HL-60 (cell line): ENCODE results near the gene PANX3.
"Not testable (repeated sequence)": the region's sequence is repeated elsewhere in the genome, so short reads cannot be mapped to it uniquely, and the experiment has no call there.

Source experiments
- DNase-seq, 2 experiments: peaks; one replicate each; pipeline ENCODE4 v3.0.0-alpha.2; 2010 to 2020; ENCODE audit warnings: low read depth in 1 of 2, low spot score in 1 of 2
- H3K27ac ChIP-seq: fragments of 250-450 bp; sonication (Bioruptor Pico); replicated peaks from 2 replicates; pipeline ENCODE4 v1.5.1; 2020; ENCODE audit warnings: mild to moderate bottlenecking, moderate library complexity
- H3K27me3 ChIP-seq: fragments of 250-450 bp; sonication (Bioruptor Pico); 2 replicates; pipeline ENCODE4 v1.5.1; 2021; ENCODE audit warnings: mild to moderate bottlenecking, moderate library complexity; ENCODE audit not compliant: insufficient read depth, poor library complexity, severe bottlenecking
- H3K4me3 ChIP-seq: replicated peaks from 2 replicates; pipeline ENCODE4 v1.5.1; 2011; ENCODE audit warnings: mild to moderate bottlenecking, control low read depth, low read length; ENCODE audit not compliant: insufficient read depth
- GABPA ChIP-seq: IDR thresholded peaks from 2 replicates; pipeline ENCODE4 v1.6.1; 2012; ENCODE audit warnings: low read depth
- POLR2AphosphoS5 ChIP-seq: IDR thresholded peaks from 2 replicates; pipeline ENCODE4 v1.6.1; 2012; ENCODE audit warnings: low read depth
- REST ChIP-seq: IDR thresholded peaks from 2 replicates; pipeline ENCODE4 v1.6.1; 2012; ENCODE audit warnings: low read depth; ENCODE audit not compliant: insufficient replicate concordance
- SPI1 ChIP-seq: IDR thresholded peaks from 2 replicates; pipeline ENCODE4 v1.6.1; 2012; ENCODE audit warnings: low read depth, mild to moderate bottlenecking, borderline replicate concordance
- TF ChIP-seq, protein P1 (sequence below): IDR thresholded peaks from one replicate; pipeline ENCODE4 v1.5.1; 2011; ENCODE audit warnings: low read length, control low read depth, inconsistent platforms; ENCODE audit not compliant: insufficient read depth

The PANX3 gene

DNA sequence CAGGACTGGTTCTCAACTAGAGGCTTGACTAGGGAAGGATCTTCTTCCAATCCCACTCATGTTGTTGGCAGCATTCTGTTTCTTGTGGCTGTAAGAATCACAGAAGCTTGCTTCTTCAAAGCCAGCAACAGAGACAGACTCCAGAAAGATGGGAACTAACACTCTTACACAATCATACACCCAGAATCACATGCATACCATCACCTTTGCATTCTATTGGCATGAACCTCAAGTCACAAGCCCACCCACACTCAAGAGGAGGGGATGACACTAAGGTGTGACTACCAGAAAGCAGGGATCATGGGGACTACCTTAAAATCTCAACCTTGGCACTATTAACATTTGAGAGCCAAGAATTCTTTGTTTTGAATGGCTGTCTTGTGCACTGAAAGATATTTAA is 13.6 kb upstream of the PANX3 start:
- H3K4me3 ChIP-seq = no peak overlapping the region
- DNase-seq = no peak
- H3K27me3 ChIP-seq = peaks cover 5% of the 10 kb centered on the region
- H3K27ac ChIP-seq = no peak overlapping the region
- TF ChIP-seq GABPA (no peak), POLR2AphosphoS5 (no peak), SPI1 (no peak), REST (no peak)
- TF ChIP-seq, protein P1, sequence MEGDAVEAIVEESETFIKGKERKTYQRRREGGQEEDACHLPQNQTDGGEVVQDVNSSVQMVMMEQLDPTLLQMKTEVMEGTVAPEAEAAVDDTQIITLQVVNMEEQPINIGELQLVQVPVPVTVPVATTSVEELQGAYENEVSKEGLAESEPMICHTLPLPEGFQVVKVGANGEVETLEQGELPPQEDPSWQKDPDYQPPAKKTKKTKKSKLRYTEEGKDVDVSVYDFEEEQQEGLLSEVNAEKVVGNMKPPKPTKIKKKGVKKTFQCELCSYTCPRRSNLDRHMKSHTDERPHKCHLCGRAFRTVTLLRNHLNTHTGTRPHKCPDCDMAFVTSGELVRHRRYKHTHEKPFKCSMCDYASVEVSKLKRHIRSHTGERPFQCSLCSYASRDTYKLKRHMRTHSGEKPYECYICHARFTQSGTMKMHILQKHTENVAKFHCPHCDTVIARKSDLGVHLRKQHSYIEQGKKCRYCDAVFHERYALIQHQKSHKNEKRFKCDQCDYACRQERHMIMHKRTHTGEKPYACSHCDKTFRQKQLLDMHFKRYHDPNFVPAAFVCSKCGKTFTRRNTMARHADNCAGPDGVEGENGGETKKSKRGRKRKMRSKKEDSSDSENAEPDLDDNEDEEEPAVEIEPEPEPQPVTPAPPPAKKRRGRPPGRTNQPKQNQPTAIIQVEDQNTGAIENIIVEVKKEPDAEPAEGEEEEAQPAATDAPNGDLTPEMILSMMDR = no peak

GRCh38 chr11:124600621-124601320 is 10.5 kb upstream of the PANX3 start:
- Histone ChIP-seq H3K27me3 (peaks cover 3% of the 10 kb centered on the region), H3K4me3 (no peak overlapping the region), H3K27ac (no peak overlapping the region)
- no peak for TF ChIP-seq REST
- no peak for TF ChIP-seq POLR2AphosphoS5
- TF ChIP-seq SPI1 = no peak
- no peak for TF ChIP-seq GABPA
- TF ChIP-seq, protein P1 = no peak
- no peak for DNase-seq

- no peak for DNase-seq
- Histone ChIP-seq H3K4me3 (no peak overlapping the region), H3K27me3 (no peaks in the 10 kb centered on the region), H3K27ac (no peak overlapping the region)
- TF ChIP-seq GABPA (no peak), REST (no peak), SPI1 (no peak), POLR2AphosphoS5 (no peak)
- TF ChIP-seq, protein P1 = no peak
Measured at GRCh38 chr11:124602193-124602592, 9.0 kb upstream of the PANX3 start.

- not testable (repeated sequence) for H3K27me3 ChIP-seq, H3K27ac ChIP-seq, H3K4me3 ChIP-seq, DNase-seq
Measured at GRCh38 chr11:124602723-124603122, 8.5 kb upstream of the PANX3 start.
